Measurements from ENCODE around the gene PCIF1. TPM values are rescaled to one million over a fixed set of nuclear protein-coding genes. Genes with fewer than 3 reads are reported as not detected.
"Not testable (repeated sequence)": the region's sequence is repeated elsewhere in the genome, so short reads cannot be mapped to it uniquely, and the experiment has no call there.

Gene PCIF1
- total RNA-seq, 1 donor from 2014 or later: 18.0 TPM

GRCh38 chr20:45947110-45947866 is 12.8 kb downstream of the PCIF1 start:
- no peak for DNase-seq

GRCh38 chr20:45948261-45948733 is 13.8 kb downstream of the PCIF1 start:
- no peak for DNase-seq

- DNase-seq: peak; percentile 34
Observed at GRCh38 chr20:45948742-45949541, 14.5 kb downstream of the PCIF1 start.

GRCh38 chr20:45949542-45950329 is 15.3 kb downstream of the PCIF1 start:
- no peak for DNase-seq

GRCh38 chr20:45950330-45950646 is 15.8 kb downstream of the PCIF1 start:
- DNase-seq: no peak

GRCh38 chr20:45951925-45952834 is 17.7 kb downstream of the PCIF1 start:
- DNase-seq: no peak

- DNase-seq: no peak
Observed at GRCh38 chr20:45952861-45953260, 18.4 kb downstream of the PCIF1 start.

GRCh38 chr20:45953672-45954071 is 19.2 kb downstream of the PCIF1 start:
- DNase-seq: no peak

GRCh38 chr20:45956326-45956725 is 21.8 kb downstream of the PCIF1 start:
- not testable (repeated sequence) for DNase-seq

- DNase-seq: no peak
Observed at GRCh38 chr20:45957021-45957941, 22.8 kb downstream of the PCIF1 start.

GRCh38 chr20:45958593-45958992 is 24.1 kb downstream of the PCIF1 start:
- DNase-seq: no peak

- DNase-seq: peak; percentile 17
Observed at GRCh38 chr20:45959126-45959525, 24.6 kb downstream of the PCIF1 start.

GRCh38 chr20:45959956-45960630 is 25.6 kb downstream of the PCIF1 start:
- DNase-seq: no peak

- no peak for DNase-seq
Observed at GRCh38 chr20:45962031-45962755, 27.7 kb downstream of the PCIF1 start.

- DNase-seq: peak; percentile 55
Observed at GRCh38 chr20:45963059-45964005, 28.8 kb downstream of the PCIF1 start.

GRCh38 chr20:45964006-45964400 is 29.5 kb downstream of the PCIF1 start:
- no peak for DNase-seq

- no peak for DNase-seq
Observed at GRCh38 chr20:45965169-45966002, 30.9 kb downstream of the PCIF1 start.
